Erythroblast (primary cell): ENCODE results near the gene NOSIP.

Source experiments
- GATA1 ChIP-seq: IDR thresholded peaks from 2 replicates; pipeline ENCODE4 v1.6.1; 2011; ENCODE audit warnings: low read depth, mild to moderate bottlenecking, control low read depth, low read length, moderate library complexity
- POLR2A ChIP-seq: IDR thresholded peaks from 2 replicates; pipeline ENCODE4 v1.6.1; 2011; ENCODE audit warnings: mild to moderate bottlenecking, low read length

DNA sequence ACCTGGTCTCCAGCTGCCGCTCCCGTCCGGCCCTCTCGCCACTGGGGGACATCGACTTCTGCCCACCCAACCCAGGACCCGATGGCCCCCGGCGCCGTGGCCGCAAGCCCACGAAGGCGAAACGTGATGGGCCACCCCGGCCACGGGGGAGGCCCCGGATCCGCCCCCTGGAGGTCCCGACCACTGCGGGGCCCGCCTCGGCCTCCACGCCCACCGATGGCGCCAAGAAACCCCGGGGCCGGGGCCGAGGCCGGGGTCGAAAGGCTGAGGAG, 17.3 kb upstream of the NOSIP start:
- no peak for TF ChIP-seq POLR2A
- no peak for TF ChIP-seq GATA1
